Stimulated activated memory B cell treated with anti-CD40 and anti-IgM and Interleukin-4, amounts not matched to agents 10 μg/mL and 1 μg/mL and 100 μg/mL, for 72 hours (primary cell): ENCODE data around the gene NUDT1.

ENCODE experiments used
- ATAC-seq: fragments of 150-1000 bp; cut with Tn5 transposase; 2 replicates; pipeline ENCODE4 v1.10.0; 2021
- H3K27ac Mint-ChIP-seq: one replicate; pipeline ENCODE4 v1.8.0; 2022; ENCODE audit warnings: mild to moderate bottlenecking, mixed read lengths
- H3K27me3 Mint-ChIP-seq: one replicate; pipeline ENCODE4 v1.8.0; 2022; ENCODE audit warnings: mixed read lengths
- H3K36me3 Mint-ChIP-seq: one replicate; pipeline ENCODE4 v1.8.0; 2022; ENCODE audit warnings: mixed read lengths
- H3K4me1 Mint-ChIP-seq: one replicate; pipeline ENCODE4 v1.8.0; 2022; ENCODE audit warnings: mixed read lengths
- H3K4me3 Mint-ChIP-seq: one replicate; pipeline ENCODE4 v1.8.0; 2022; ENCODE audit warnings: mild to moderate bottlenecking, moderate library complexity, mixed read lengths
- H3K9me3 Mint-ChIP-seq: one replicate; pipeline ENCODE4 v1.8.0; 2022; ENCODE audit warnings: mixed read lengths

The NUDT1 gene

DNA sequence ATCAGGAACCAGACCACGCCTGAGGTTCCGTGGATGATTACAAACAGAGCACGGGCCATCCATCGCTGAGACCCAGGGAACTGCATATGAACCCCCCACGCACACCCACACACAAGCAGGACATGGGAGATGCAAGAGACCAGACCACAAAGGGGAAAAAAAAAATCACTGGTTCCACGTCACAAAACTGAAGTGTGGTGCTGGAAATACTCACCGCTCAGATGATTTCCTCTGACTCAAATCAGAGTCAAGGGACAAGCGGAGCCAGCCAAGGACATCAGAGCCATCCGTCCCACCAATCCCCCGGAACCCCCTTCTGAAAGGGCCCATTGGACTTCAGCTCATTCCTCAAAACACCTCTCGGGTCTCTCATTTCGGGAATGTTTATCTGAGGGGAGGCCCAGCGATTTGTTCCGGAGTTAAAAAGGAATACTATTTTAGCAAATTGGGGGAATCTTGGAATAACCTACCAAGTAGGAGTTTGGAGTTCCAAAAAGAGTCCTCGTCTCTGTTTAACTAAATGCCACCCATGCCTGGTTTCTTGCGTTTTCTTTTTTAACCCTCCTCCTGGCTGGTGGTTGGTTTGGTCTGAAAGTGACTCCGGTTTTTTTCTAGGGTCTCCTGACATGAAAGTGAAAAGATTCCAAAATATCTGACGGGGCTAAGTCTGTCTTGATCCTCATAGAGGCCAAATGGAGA lies 57.3 kb downstream of the NUDT1 start:
- Mint-ChIP-seq H3K9me3 (no peaks in the 10 kb centered on the region), H3K4me3 (peak overlapping the region; percentile 77), H3K27ac (peak overlapping the region; percentile 95), H3K36me3 (peaks cover 51% of the 10 kb centered on the region), H3K27me3 (no peaks in the 10 kb centered on the region), H3K4me1 (peaks cover 76% of the 10 kb centered on the region)
- ATAC-seq = peak; percentile 91

DNA sequence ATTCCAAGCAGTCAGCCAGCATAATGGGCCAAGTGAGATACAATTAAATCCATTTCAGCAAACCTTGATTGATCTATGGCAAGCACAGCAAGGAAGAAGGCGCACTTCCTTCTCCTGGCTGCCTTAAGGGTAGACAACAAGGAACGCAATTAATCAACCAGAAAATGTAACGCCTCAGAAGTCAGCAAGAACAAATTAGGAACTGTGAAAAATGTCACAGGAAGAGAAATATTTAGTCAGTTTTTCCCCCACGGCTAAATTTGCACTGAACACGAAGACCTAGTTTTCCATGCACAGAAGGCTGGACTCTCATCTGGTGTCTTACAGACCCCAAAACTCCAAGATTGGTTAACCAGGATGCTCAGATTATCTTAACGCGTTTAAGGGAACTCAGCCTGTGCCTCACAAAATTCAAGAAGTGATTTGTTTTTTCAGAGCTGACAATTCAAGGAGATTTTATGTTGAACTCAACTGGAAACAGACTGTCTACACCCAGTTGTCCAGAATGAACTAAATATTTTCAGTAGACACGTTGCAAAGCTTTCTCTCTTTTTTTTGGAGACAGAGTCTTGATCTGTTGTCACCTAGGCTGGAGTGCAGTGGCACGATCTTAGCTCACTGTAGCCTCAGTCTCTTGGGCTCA lies 58.0 kb downstream of the NUDT1 start:
- Mint-ChIP-seq H3K4me1 (peaks cover 76% of the 10 kb centered on the region), H3K9me3 (no peaks in the 10 kb centered on the region), H3K27me3 (no peaks in the 10 kb centered on the region), H3K27ac (peak overlapping the region; percentile 95), H3K4me3 (peak overlapping the region; percentile 77), H3K36me3 (peaks cover 58% of the 10 kb centered on the region)
- ATAC-seq = peak; percentile 74
